Raji (cell line): Measurements from ENCODE around the gene OR7D4.

Source experiments
- POLR2A ChIP-seq: IDR thresholded peaks from 2 replicates; pipeline ENCODE4 v1.6.1; 2011; ENCODE audit warnings: low read depth, low read length, control low read depth; ENCODE audit not compliant: insufficient read depth

Gene OR7D4

GRCh38 chr19:9219489-9219888 lies at the start of gene OR7D4:
TSS of gene OR7D4 (minus strand) at chr19:9219589. CDS start at chr19:9214837, 4,752 bp downstream.
- no peak for TF ChIP-seq POLR2A

GRCh38 chr19:9251236-9251635 lies 31.8 kb upstream of the OR7D4 start:
- no peak for TF ChIP-seq POLR2A

GRCh38 chr19:9250630-9251029 lies 31.2 kb upstream of the OR7D4 start, which contains the start of gene OR7E24:
TSS of gene OR7E24 (plus strand) at chr19:9250930. CDS start at chr19:9251044, 114 bp downstream.
- no peak for TF ChIP-seq POLR2A

GRCh38 chr19:9205501-9206113 lies 13.8 kb downstream of the OR7D4 start:
- no peak for TF ChIP-seq POLR2A

- TF ChIP-seq POLR2A = no peak
Measured at GRCh38 chr19:9189535-9189934, 29.9 kb downstream of the OR7D4 start.

- TF ChIP-seq POLR2A = no peak
Measured at GRCh38 chr19:9187191-9187590, 32.2 kb downstream of the OR7D4 start.

- no peak for TF ChIP-seq POLR2A
Measured at GRCh38 chr19:9183000-9183399, 36.4 kb downstream of the OR7D4 start.

GRCh38 chr19:9178901-9179300 lies 40.5 kb downstream of the OR7D4 start, which contains the start of gene OR7D2:
TSS of gene OR7D2 (plus strand) at chr19:9178979. CDS start at chr19:9185782, 6,803 bp downstream.
- no peak for TF ChIP-seq POLR2A

- no peak for TF ChIP-seq POLR2A
Measured at GRCh38 chr19:9175326-9175725, 44.1 kb downstream of the OR7D4 start.

GRCh38 chr19:9171393-9171991 lies 47.9 kb downstream of the OR7D4 start:
- TF ChIP-seq POLR2A = no peak

- TF ChIP-seq POLR2A = no peak
Measured at GRCh38 chr19:9166846-9167245, 52.5 kb downstream of the OR7D4 start.

GRCh38 chr19:9165261-9165660 lies 54.1 kb downstream of the OR7D4 start:
- no peak for TF ChIP-seq POLR2A

- TF ChIP-seq POLR2A = no peak
Measured at GRCh38 chr19:9161427-9161826, 58.0 kb downstream of the OR7D4 start.
